Colonic mucosa (tissue), 4 donors: ENCODE data around the gene TNF. TPM values are rescaled to one million over a fixed set of nuclear protein-coding genes. Genes with fewer than 3 reads are reported as not detected.

ENCODE experiments used
- DNase-seq: peaks from one replicate; pipeline ENCODE4 v3.0.0-alpha.2; 2020
- H3K27ac ChIP-seq: fragments of 200-600 bp; one replicate; pipeline ENCODE4 v1.8.0; 2021
- H3K27me3 ChIP-seq: fragments of 200-600 bp; one replicate; pipeline ENCODE4 v1.8.0; 2021
- H3K36me3 ChIP-seq: fragments of 200-600 bp; one replicate; pipeline ENCODE4 v1.8.0; 2021
- H3K4me1 ChIP-seq: fragments of 200-600 bp; one replicate; pipeline ENCODE4 v1.8.0; 2021; ENCODE audit warnings: mild to moderate bottlenecking
- H3K4me3 ChIP-seq: fragments of 200-600 bp; one replicate; pipeline ENCODE4 v1.8.0; 2021
- H3K9ac ChIP-seq, 2 donors: one replicate each; pipeline ENCODE4 v1.7.0; 2013; ENCODE audit warnings: control low read depth in 2 of 2, low read depth in 2 of 2, low read length in 2 of 2
- H3K9me3 ChIP-seq: fragments of 200-600 bp; one replicate; pipeline ENCODE4 v1.8.0; 2021
- CTCF ChIP-seq: fragments of 200-600 bp; IDR thresholded peaks from one replicate; pipeline ENCODE4 v1.8.0; 2022; ENCODE audit warnings: antibody characterized with exemption, mild to moderate bottlenecking
- intact Hi-C: fragments of 100-400 bp; cut with DNase I; formaldehyde crosslinking; loops from one replicate; pipeline ENCODE4 v1.14.1; 2022
- total RNA-seq, 2 donors: library from RNA; stranded (reverse); fragmentation: NEBNext Ultra II Directional in 1 of 2; extraction: Animal tissue kit (Norgen Biotek cat#: 25700) in 1 of 2; gene quantifications; one replicate each; pipeline ENCODE4 v1.2.1, GENCODE V29; 2021
- donor health status: healthy.
- donor health status: DM: no; HTN: no; CAD: no.
- donor health status: DM: no; HTN: no; CAD: no.

TNF gene
- total RNA-seq, 2 donors from 2014 or later: 0.48 to 1.4 TPM

GRCh38 chr6:31556307-31556706, 19.1 kb upstream of the TNF start:
- TF ChIP-seq CTCF: no peak
- Histone ChIP-seq H3K9ac (no peak overlapping the region), H3K9me3 (no peaks in the 10 kb centered on the region), H3K4me1 (no peaks in the 10 kb centered on the region), H3K36me3 (no peaks in the 10 kb centered on the region), H3K4me3 (no peak overlapping the region), H3K27ac (no peak overlapping the region), H3K27me3 (no peaks in the 10 kb centered on the region)
- no peak for DNase-seq
- intact Hi-C loops: no loop called here

DNA sequence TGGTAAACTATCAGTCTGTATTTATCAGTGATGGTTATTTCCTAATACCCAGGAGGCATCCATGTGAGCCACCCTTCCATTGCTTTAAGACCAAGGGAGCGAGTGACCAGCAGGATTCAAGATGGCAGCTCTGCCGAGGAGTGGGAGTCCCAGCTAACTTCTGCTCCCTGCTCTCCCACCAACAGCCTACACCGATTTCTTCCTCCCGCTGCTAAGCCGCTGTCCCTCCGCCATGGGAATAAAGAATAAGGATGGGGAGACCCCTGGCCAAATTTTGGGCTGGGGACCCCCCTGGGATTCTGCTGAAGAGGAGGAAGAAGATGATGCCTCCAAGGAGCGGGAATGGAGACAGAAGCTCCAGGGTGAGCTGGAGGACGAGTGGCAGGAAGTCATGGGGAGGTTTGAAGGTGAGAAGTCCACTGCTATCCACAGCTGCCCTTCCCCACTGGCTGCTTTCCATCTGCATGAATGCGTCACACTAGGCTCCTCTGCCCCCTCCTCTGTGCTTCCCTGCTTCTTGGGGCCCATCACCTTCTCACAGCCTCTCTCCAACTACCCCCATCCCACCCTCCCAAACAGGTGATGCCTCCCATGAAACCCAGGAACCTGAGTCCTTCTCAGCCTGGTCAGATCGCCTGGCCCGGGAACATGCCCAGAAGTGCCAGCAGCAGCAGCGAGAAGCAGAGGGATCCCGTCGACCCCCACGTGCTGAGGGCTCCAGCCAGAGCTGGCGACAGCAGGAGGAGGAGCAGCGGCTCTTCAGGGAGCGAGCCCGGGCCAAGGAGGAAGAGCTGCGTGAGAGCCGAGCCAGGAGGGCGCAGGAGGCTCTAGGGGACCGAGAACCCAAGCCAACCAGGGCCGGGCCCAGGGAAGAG, 17.7 kb upstream of the TNF start:
- Histone ChIP-seq H3K27me3 (no peaks in the 10 kb centered on the region), H3K4me3 (no peak overlapping the region), H3K27ac (peak overlapping the region; percentile 36), H3K36me3 (no peaks in the 10 kb centered on the region), H3K9ac (no peak overlapping the region), H3K9me3 (no peaks in the 10 kb centered on the region), H3K4me1 (no peaks in the 10 kb centered on the region)
- intact Hi-C loops: no loop called here
- no peak for TF ChIP-seq CTCF
- no peak for DNase-seq

- Histone ChIP-seq H3K27ac (peak overlapping the region; percentile 36), H3K4me1 (no peaks in the 10 kb centered on the region)
These were observed 17.1 kb upstream of the TNF start for GRCh38 chr6:31558318-31558625.

DNA sequence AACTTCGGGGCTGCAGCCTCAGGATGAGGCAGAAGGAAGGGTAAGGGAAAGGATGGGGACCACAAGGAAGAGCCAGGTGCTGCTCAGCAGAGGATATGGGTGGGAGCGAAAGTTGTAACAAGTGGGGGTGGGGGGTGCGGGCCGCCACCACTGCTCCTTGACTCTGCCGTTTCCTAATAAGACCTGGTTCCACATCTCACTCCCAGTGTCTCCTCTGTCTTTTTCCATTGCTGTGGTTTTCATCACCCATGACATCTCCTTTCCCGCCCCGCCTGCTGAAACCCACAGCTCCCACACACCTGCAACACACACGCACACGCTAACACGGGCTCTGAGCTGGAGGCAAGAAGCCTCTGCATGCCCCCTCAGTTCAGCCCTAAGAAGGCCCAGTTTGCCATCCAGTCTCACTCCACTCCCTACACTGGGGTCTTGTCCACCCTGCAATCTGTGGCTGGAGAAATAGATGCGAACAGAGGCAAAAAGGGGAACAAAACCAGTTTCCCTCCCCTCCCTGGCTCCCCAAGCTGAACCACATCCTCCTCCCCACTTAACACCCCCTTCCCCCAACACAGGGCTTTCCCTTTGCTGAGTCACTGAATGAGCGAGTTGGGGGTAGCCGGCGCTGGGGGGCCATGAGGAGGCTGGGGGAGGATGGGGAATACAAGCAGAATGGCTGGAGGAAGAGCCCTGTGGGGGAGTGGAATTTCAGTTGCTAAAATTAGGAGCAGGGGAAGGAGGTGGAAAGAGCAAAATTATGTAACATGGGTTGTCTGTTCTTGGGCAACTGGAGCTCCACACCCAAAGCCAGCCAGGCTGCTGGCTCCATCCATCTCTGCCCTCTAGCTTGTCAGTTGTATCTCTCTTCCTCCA, 16.5 kb upstream of the TNF start:
- Histone ChIP-seq H3K36me3 (no peaks in the 10 kb centered on the region), H3K4me3 (no peak overlapping the region), H3K4me1 (no peaks in the 10 kb centered on the region), H3K9ac (peak overlapping the region in 1 of 2 donors; percentile 44), H3K27me3 (no peaks in the 10 kb centered on the region), H3K27ac (peak overlapping the region; percentile 36), H3K9me3 (no peaks in the 10 kb centered on the region)
- TF ChIP-seq CTCF: no peak
- no peak for DNase-seq
- intact Hi-C loops: no loop called here

More at GRCh38 chr6:31558318-31558625, 17.1 kb upstream of the TNF start:
- Histone ChIP-seq H3K27me3 (no peaks in the 10 kb centered on the region), H3K9ac (no peak overlapping the region), H3K4me3 (no peak overlapping the region), H3K9me3 (no peaks in the 10 kb centered on the region), H3K36me3 (no peaks in the 10 kb centered on the region)
- no peak for TF ChIP-seq CTCF
- no peak for DNase-seq
- intact Hi-C loops: no loop called here

GRCh38 chr6:31559606-31559957, 15.8 kb upstream of the TNF start:
- H3K27me3 ChIP-seq: no peaks in the 10 kb centered on the region
- intact Hi-C loops: no loop called here
- no peaks in the 10 kb centered on the region for H3K36me3 ChIP-seq
- no peak for DNase-seq
- no peak for TF ChIP-seq CTCF
- no peaks in the 10 kb centered on the region for H3K4me1 ChIP-seq
- H3K9me3 ChIP-seq: no peaks in the 10 kb centered on the region
- H3K4me3 ChIP-seq: no peak overlapping the region
- H3K27ac ChIP-seq: peak overlapping the region; percentile 36
- peak overlapping the region in 1 of 2 donors; percentile 44 for H3K9ac ChIP-seq
